ACC112 (cell line): Measurements from ENCODE around the gene DCAF11.

ENCODE experiments used
- H2AFZ ChIP-seq: fragments of 200-600 bp; sonication (generic); one replicate; pipeline ENCODE4 v1.6.0; 2017; ENCODE audit warnings: antibody characterized with exemption, low read length; ENCODE audit not compliant: unreplicated experiment
- H3K27ac ChIP-seq: fragments of 200-600 bp; sonication (generic); 2 replicates; pipeline ENCODE4 v1.5.1; 2014; ENCODE audit warnings: low read depth, mild to moderate bottlenecking, antibody characterized with exemption, low read length, moderate library complexity
- H3K27me3 ChIP-seq: fragments of 200-600 bp; sonication (generic); 2 replicates; pipeline ENCODE4 v1.6.1; 2014; ENCODE audit warnings: mild to moderate bottlenecking, antibody characterized with exemption, low read length, moderate library complexity, mixed read lengths; ENCODE audit not compliant: insufficient read depth
- H3K36me3 ChIP-seq: fragments of 200-600 bp; sonication (generic); 2 replicates; pipeline ENCODE4 v1.6.1; 2016; ENCODE audit warnings: mild to moderate bottlenecking, antibody characterized with exemption, low read length, moderate library complexity, mixed read lengths; ENCODE audit not compliant: insufficient read depth
- H3K4me1 ChIP-seq: fragments of 200-600 bp; sonication (generic); one replicate; pipeline ENCODE4 v1.6.1; 2016; ENCODE audit warnings: low read length, mixed read lengths; ENCODE audit not compliant: insufficient read depth, unreplicated experiment, control insufficient read depth
- H3K4me3 ChIP-seq: fragments of 200-600 bp; sonication (generic); 2 replicates; pipeline ENCODE4 v1.5.1; 2014; ENCODE audit warnings: mild to moderate bottlenecking, low read depth, low read length
- H3K79me2 ChIP-seq: fragments of 200-600 bp; sonication (generic); one replicate; pipeline ENCODE4 v1.6.0; 2016; ENCODE audit warnings: low read length; ENCODE audit not compliant: control insufficient read depth, unreplicated experiment, insufficient read depth

Gene DCAF11

GRCh38 chr14:24151404-24152080 is 37.0 kb downstream of the DCAF11 start:
- H3K36me3 ChIP-seq: peaks cover 28% of the 10 kb centered on the region

GRCh38 chr14:24155100-24155499 is 40.5 kb downstream of the DCAF11 start:
- Histone ChIP-seq H3K36me3 (peaks cover 29% of the 10 kb centered on the region), H3K27ac (no peak overlapping the region), H2AFZ (no peak overlapping the region), H3K27me3 (no peaks in the 10 kb centered on the region), H3K4me3 (no peak overlapping the region), H3K79me2 (peaks cover 2% of the 10 kb centered on the region), H3K4me1 (no peaks in the 10 kb centered on the region)

More at GRCh38 chr14:24151404-24152080, 37.0 kb downstream of the DCAF11 start:
- peaks cover 28% of the 10 kb centered on the region for H3K79me2 ChIP-seq
- no peak overlapping the region for H3K4me3 ChIP-seq
- H3K27me3 ChIP-seq: no peaks in the 10 kb centered on the region
- H2AFZ ChIP-seq: no peak overlapping the region
- no peak overlapping the region for H3K27ac ChIP-seq
- H3K4me1 ChIP-seq: peaks cover 7% of the 10 kb centered on the region

GRCh38 chr14:24156840-24157239 is 42.3 kb downstream of the DCAF11 start:
- peaks cover 19% of the 10 kb centered on the region for H3K36me3 ChIP-seq
- no peak overlapping the region for H3K27ac ChIP-seq

GRCh38 chr14:24157331-24157730 is 42.8 kb downstream of the DCAF11 start:
- H3K79me2 ChIP-seq: peaks cover 13% of the 10 kb centered on the region
- H3K27ac ChIP-seq: no peak overlapping the region
- H3K4me1 ChIP-seq: peaks cover 11% of the 10 kb centered on the region
- H3K27me3 ChIP-seq: no peaks in the 10 kb centered on the region
- peaks cover 16% of the 10 kb centered on the region for H3K36me3 ChIP-seq
- H2AFZ ChIP-seq: no peak overlapping the region
- no peak overlapping the region for H3K4me3 ChIP-seq

More at GRCh38 chr14:24156840-24157239, 42.3 kb downstream of the DCAF11 start:
- H2AFZ ChIP-seq: no peak overlapping the region
- H3K4me3 ChIP-seq: no peak overlapping the region
- H3K4me1 ChIP-seq: peaks cover 6% of the 10 kb centered on the region
- peaks cover 8% of the 10 kb centered on the region for H3K79me2 ChIP-seq
- no peaks in the 10 kb centered on the region for H3K27me3 ChIP-seq

GRCh38 chr14:24159777-24160498 is 45.4 kb downstream of the DCAF11 start:
- Histone ChIP-seq H3K27ac (peak overlapping the region; percentile 96), H3K4me1 (peaks cover 22% of the 10 kb centered on the region), H3K79me2 (peaks cover 34% of the 10 kb centered on the region), H3K27me3 (no peaks in the 10 kb centered on the region), H2AFZ (no peak overlapping the region), H3K36me3 (peaks cover 34% of the 10 kb centered on the region), H3K4me3 (no peak overlapping the region)

- Histone ChIP-seq H3K4me3 (no peak overlapping the region), H3K27me3 (no peaks in the 10 kb centered on the region), H3K27ac (peak overlapping the region; percentile 96), H3K79me2 (peaks cover 34% of the 10 kb centered on the region), H2AFZ (no peak overlapping the region), H3K4me1 (peaks cover 22% of the 10 kb centered on the region), H3K36me3 (peaks cover 36% of the 10 kb centered on the region)
These were observed 45.9 kb downstream of the DCAF11 start for GRCh38 chr14:24160499-24160849.

- H3K4me1 ChIP-seq: peaks cover 22% of the 10 kb centered on the region
- H3K4me3 ChIP-seq: peak within 1 kb of the TSS; percentile 91
- H3K79me2 ChIP-seq: peaks cover 34% of the 10 kb centered on the region
- H2AFZ ChIP-seq: no peak within 1 kb of the TSS
- peaks cover 33% of the 10 kb centered on the region for H3K36me3 ChIP-seq
- H3K27me3 ChIP-seq: no peaks in the 10 kb centered on the region
- peak within 1 kb of the TSS; percentile 96 for H3K27ac ChIP-seq
These were observed 46.5 kb downstream of the DCAF11 start, which contains the start of gene IRF9 for GRCh38 chr14:24160850-24161804. Gene IRF9, plus strand, starts transcription at chr14:24161265. Its CDS starts 880 bp downstream, at chr14:24162145.

GRCh38 chr14:24162093-24162492 is 47.5 kb downstream of the DCAF11 start:
- H3K79me2 ChIP-seq: peaks cover 34% of the 10 kb centered on the region
- peaks cover 39% of the 10 kb centered on the region for H3K36me3 ChIP-seq
- H3K4me1 ChIP-seq: peaks cover 22% of the 10 kb centered on the region
- H3K4me3 ChIP-seq: peak overlapping the region; percentile 91
- no peaks in the 10 kb centered on the region for H3K27me3 ChIP-seq
- H2AFZ ChIP-seq: no peak overlapping the region
- peak overlapping the region; percentile 96 for H3K27ac ChIP-seq

- peaks cover 43% of the 10 kb centered on the region for H3K36me3 ChIP-seq
- no peak overlapping the region for H3K27ac ChIP-seq
These were observed 50.0 kb downstream of the DCAF11 start for GRCh38 chr14:24164518-24164991.

GRCh38 chr14:24165785-24166184 is 51.2 kb downstream of the DCAF11 start:
- Histone ChIP-seq H3K27ac (no peak overlapping the region), H3K4me3 (no peak overlapping the region), H3K36me3 (peaks cover 48% of the 10 kb centered on the region), H3K79me2 (peaks cover 34% of the 10 kb centered on the region), H3K4me1 (peaks cover 16% of the 10 kb centered on the region), H2AFZ (no peak overlapping the region), H3K27me3 (no peaks in the 10 kb centered on the region)

More at GRCh38 chr14:24164518-24164991, 50.0 kb downstream of the DCAF11 start:
- Histone ChIP-seq H3K27me3 (no peaks in the 10 kb centered on the region), H2AFZ (no peak overlapping the region), H3K4me1 (peaks cover 22% of the 10 kb centered on the region), H3K4me3 (no peak overlapping the region), H3K79me2 (peaks cover 34% of the 10 kb centered on the region)
